Tibial nerve (tissue), 4 donors: ENCODE data around the gene XPO4.

Experiments used
- EP300 ChIP-seq, 2 donors: sonication (generic); formaldehyde crosslinking; IDR thresholded peaks; one replicate each; pipeline ENCODE4 v1.6.1; 2017; ENCODE audit warnings: antibody characterized with exemption in 2 of 2, mild to moderate bottlenecking in 1 of 2
- POLR2A ChIP-seq, 2 donors: fragments of 450-650 bp; IDR thresholded peaks; one replicate each; pipeline ENCODE4 v1.6.1; 2017; ENCODE audit warnings: antibody characterized with exemption in 2 of 2, mild to moderate bottlenecking in 2 of 2, moderate library complexity in 2 of 2
- TF ChIP-seq, protein P1 (sequence below), 5 experiments: fragments of 200-600 bp in 3 of 5; fragments of 450-650 bp in 2 of 5; sonication (generic) in 3 of 5; IDR thresholded peaks; one replicate each; pipeline ENCODE4 v1.5.1; 2016 to 2019; ENCODE audit warnings: antibody characterized with exemption in 5 of 5, mild to moderate bottlenecking in 3 of 5, moderate library complexity in 2 of 5

DNA sequence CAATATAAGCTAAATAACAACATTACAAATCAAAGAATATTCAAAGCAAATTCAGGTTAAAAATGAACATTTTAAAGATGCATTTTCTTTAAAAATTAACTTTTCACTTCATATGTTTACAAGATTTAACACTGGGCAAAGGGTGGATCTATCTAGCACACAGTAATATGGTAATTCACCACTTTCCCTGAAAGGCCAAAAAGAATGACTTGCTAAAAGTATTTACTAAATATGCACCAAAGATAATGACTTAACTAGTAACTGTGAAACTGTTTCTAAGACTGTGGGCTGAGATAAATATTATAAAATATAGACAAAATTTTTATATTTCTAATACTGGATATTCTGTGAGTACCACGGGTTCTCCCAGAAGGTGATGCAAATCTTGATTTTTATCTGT lies 124.2 kb downstream of the XPO4 start:
- TF ChIP-seq, protein P1, sequence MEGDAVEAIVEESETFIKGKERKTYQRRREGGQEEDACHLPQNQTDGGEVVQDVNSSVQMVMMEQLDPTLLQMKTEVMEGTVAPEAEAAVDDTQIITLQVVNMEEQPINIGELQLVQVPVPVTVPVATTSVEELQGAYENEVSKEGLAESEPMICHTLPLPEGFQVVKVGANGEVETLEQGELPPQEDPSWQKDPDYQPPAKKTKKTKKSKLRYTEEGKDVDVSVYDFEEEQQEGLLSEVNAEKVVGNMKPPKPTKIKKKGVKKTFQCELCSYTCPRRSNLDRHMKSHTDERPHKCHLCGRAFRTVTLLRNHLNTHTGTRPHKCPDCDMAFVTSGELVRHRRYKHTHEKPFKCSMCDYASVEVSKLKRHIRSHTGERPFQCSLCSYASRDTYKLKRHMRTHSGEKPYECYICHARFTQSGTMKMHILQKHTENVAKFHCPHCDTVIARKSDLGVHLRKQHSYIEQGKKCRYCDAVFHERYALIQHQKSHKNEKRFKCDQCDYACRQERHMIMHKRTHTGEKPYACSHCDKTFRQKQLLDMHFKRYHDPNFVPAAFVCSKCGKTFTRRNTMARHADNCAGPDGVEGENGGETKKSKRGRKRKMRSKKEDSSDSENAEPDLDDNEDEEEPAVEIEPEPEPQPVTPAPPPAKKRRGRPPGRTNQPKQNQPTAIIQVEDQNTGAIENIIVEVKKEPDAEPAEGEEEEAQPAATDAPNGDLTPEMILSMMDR (IDR thresholded peaks at IDR 0.05), result no peak
- TF ChIP-seq EP300 (IDR thresholded peaks at IDR 0.05) (no peak), POLR2A (IDR thresholded peaks at IDR 0.05) (no peak)
